HEK293T (cell line): Measurements from ENCODE around the gene ANKS1B.

Source experiments
- ARNT ChIP-seq: fragments of 450-650 bp; IDR thresholded peaks from 2 replicates; pipeline ENCODE4 v1.6.1; 2017; ENCODE audit warnings: mild to moderate bottlenecking
- BHLHE40 ChIP-seq: fragments of 450-650 bp; IDR thresholded peaks from 2 replicates; pipeline ENCODE4 v1.6.1; 2016; ENCODE audit warnings: mild to moderate bottlenecking, moderate library complexity, borderline replicate concordance
- ELF4 ChIP-seq: fragments of 450-650 bp; IDR thresholded peaks from 2 replicates; pipeline ENCODE4 v1.6.1; 2017; ENCODE audit warnings: antibody characterized with exemption
- FOXA1 ChIP-seq: fragments of 450-650 bp; IDR thresholded peaks from 2 replicates; pipeline ENCODE4 v1.6.1; 2016; ENCODE audit warnings: mild to moderate bottlenecking
- FOXM1 ChIP-seq: fragments of 450-650 bp; IDR thresholded peaks from 2 replicates; pipeline ENCODE4 v1.6.1; 2017; ENCODE audit warnings: mild to moderate bottlenecking, borderline replicate concordance
- SP1 ChIP-seq: fragments of 450-650 bp; IDR thresholded peaks from 2 replicates; pipeline ENCODE4 v1.6.1; 2017
- SUZ12 ChIP-seq: fragments of 450-650 bp; IDR thresholded peaks from 2 replicates; pipeline ENCODE4 v1.6.1; 2016; ENCODE audit warnings: mild to moderate bottlenecking

- TF ChIP-seq ELF4 (no peak), SP1 (no peak), BHLHE40 (no peak), SUZ12 (no peak), FOXA1 (no peak), ARNT (no peak), FOXM1 (no peak)
These were observed 897.5 kb downstream of the ANKS1B start for GRCh38 chr12:99087278-99087677.
